PC-9 (cell line): ENCODE data around the gene MOSPD3.

Experiments
- CTCF ChIP-seq: fragments of 200-600 bp; sonication (generic); conservative IDR thresholded peaks from 2 replicates; pipeline ENCODE4 v1.6.1; 2017; ENCODE audit warnings: mixed run types, antibody characterized with exemption, mild to moderate bottlenecking, moderate library complexity
- EZH2 ChIP-seq: fragments of 200-600 bp; sonication (generic); IDR thresholded peaks from 2 replicates; pipeline ENCODE4 v1.8.0; 2017; ENCODE audit warnings: antibody characterized with exemption, low read depth

DNA sequence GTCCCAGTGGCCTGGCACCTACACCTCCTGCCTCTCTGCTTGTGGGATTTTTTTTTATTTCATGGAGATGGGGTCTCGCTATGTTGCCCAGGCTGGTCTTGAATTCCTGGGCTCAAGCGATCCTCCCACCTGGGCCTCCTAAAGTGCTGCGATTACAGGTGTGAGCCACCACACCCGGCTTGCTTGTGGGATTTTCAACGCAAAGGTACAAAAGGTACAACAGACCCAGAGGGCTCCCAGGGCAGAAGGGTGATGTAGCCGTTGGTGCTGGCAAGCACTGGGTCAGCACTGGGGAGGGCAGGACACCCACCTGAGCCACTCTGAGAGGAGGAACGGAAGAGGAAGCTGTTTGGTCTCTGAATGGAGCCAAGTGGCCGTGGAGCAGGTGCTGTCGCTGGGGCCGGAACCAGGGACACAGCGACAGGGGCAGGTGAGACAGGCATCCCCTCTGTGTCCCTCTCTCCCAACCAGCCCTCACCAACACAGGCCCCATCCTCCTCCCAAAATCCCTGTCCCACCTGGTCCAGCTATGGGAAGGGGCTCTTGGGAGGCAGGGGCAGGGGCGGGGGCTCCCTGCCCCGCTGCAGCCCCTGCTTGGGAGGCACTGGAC is 35.9 kb upstream of the MOSPD3 start:
- TF ChIP-seq CTCF (no peak), EZH2 (no peak)
